ENCODE results near the gene ZC3HAV1.

- TF ChIP-seq MAFK (IDR thresholded peaks at IDR 0.05; ENCODE audit: low read length) (no peak), ESRRA (IDR thresholded peaks at IDR 0.05; ENCODE audit: borderline replicate concordance, low read depth) (no peak), POLR2G (IDR thresholded peaks at IDR 0.05; ENCODE audit: low read depth, low read length) (no peak)
Measured at GRCh38 chr7:139104091-139104450, 5.4 kb downstream of the ZC3HAV1 start.

Measured in K562 (cell line).